H1 (cell line): Measurements from ENCODE around the gene BRMS1. TPM values are rescaled to one million over a fixed set of nuclear protein-coding genes. Genes with fewer than 3 reads are reported as not detected.

Experiments used
- BCL11A ChIP-seq, 2 experiments: IDR thresholded peaks; one replicate each; pipeline ENCODE4 v1.6.1; 2011; ENCODE audit warnings: low read depth in 2 of 2, low read length in 2 of 2, mild to moderate bottlenecking in 2 of 2
- CBX8 ChIP-seq: fragments of 300-800, 300-1000 bp; sonication (generic); IDR thresholded peaks from 2 replicates; pipeline ENCODE4 v1.7.1; 2016; ENCODE audit warnings: low read depth, low read length, borderline replicate concordance
- EGR1 ChIP-seq: IDR thresholded peaks from 2 replicates; pipeline ENCODE4 v1.6.1; 2011; ENCODE audit warnings: low read depth, low read length, borderline replicate concordance
- EP300 ChIP-seq, 2 experiments: IDR thresholded peaks; 1 replicate in 1 of 2; 2 replicates in 1 of 2; pipeline ENCODE4 v1.6.1; 2011 to 2012; ENCODE audit warnings: low read depth in 2 of 2, low read length in 2 of 2, mild to moderate bottlenecking in 2 of 2, borderline replicate concordance in 1 of 2, inconsistent platforms in 1 of 2, moderate library complexity in 1 of 2
- FOSL1 ChIP-seq: IDR thresholded peaks from 2 replicates; pipeline ENCODE4 v1.6.1; 2011; ENCODE audit warnings: mild to moderate bottlenecking, low read depth, low read length, moderate library complexity; ENCODE audit not compliant: insufficient read depth
- POLR2AphosphoS5 ChIP-seq: IDR thresholded peaks from 2 replicates; pipeline ENCODE4 v1.6.1; 2011; ENCODE audit warnings: low read depth, low read length
- SP2 ChIP-seq: IDR thresholded peaks from 2 replicates; pipeline ENCODE4 v1.6.1; 2012; ENCODE audit warnings: mild to moderate bottlenecking, low read length, inconsistent platforms
- TAF1 ChIP-seq: IDR thresholded peaks from 2 replicates; pipeline ENCODE4 v1.6.1; 2011; ENCODE audit warnings: mild to moderate bottlenecking, low read depth, low read length
- TCF12 ChIP-seq: IDR thresholded peaks from 2 replicates; pipeline ENCODE4 v1.6.1; 2011; ENCODE audit warnings: low read depth, mild to moderate bottlenecking, low read length
- polyA plus RNA-seq, 7 experiments: library from polyadenylated mRNA; depleted of rRNA in 3 of 7; stranded (reverse) in 5 of 7; unstranded in 2 of 7; fragments of >200 nt in 5 of 7; fragments of 200-250 nt in 2 of 7; gene quantifications; 1 replicate in 5 of 7; 2 replicates in 1 of 7; 4 replicates in 1 of 7; pipeline versions ENCODE4 v1.2.1 to v1.2.3, GENCODE V29; 2011 to 2013; ENCODE audit warnings: missing spikeins in 2 of 7, mixed read lengths in 2 of 7
- total RNA-seq: library from RNA; stranded (reverse); fragmentation: NEBNext Ultra II Directional; extraction: Animal tissue kit (Norgen Biotek cat#: 25700); gene quantifications from 2 replicates; pipeline ENCODE4 v1.2.1, GENCODE V29; 2021
- TF ChIP-seq, protein P1 (sequence below): fragments of 300-600 bp; sonication (generic); IDR thresholded peaks from 2 replicates; pipeline ENCODE4 v1.7.1; 2012; ENCODE audit warnings: low read length, moderate library complexity, mild to moderate bottlenecking, inconsistent platforms; ENCODE audit not compliant: insufficient replicate concordance
- TF ChIP-seq, protein P2 (sequence below): IDR thresholded peaks from 2 replicates; pipeline ENCODE4 v1.6.1; 2012; ENCODE audit warnings: low read length, inconsistent platforms

Gene BRMS1
- total and polyA plus RNA-seq, 2 of the 8 experiments (the other 6 are each of a cell fraction or from before 2014, with no cell fraction given), result 39.2 to 46.1 TPM

DNA sequence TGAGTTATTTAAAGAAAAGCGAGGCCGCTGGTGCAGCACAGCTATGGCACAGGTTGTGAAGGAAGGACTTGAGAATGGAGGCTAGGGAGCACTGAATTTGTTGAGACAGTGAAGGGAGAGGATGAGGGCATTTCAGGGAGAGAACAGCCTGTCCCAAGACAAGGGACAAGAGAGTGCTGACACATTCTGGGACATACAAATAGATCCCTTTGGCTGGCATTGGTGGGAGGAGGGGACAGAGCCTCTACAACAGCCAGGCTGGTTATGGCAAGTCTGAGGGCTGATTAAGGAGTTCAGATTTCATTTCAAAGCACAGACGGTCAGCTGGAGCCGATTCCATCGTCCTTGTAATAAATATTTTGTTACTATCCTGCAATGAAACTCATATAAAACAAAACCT, 28.4 kb upstream of the BRMS1 start (continued):
- TF ChIP-seq, protein P1, sequence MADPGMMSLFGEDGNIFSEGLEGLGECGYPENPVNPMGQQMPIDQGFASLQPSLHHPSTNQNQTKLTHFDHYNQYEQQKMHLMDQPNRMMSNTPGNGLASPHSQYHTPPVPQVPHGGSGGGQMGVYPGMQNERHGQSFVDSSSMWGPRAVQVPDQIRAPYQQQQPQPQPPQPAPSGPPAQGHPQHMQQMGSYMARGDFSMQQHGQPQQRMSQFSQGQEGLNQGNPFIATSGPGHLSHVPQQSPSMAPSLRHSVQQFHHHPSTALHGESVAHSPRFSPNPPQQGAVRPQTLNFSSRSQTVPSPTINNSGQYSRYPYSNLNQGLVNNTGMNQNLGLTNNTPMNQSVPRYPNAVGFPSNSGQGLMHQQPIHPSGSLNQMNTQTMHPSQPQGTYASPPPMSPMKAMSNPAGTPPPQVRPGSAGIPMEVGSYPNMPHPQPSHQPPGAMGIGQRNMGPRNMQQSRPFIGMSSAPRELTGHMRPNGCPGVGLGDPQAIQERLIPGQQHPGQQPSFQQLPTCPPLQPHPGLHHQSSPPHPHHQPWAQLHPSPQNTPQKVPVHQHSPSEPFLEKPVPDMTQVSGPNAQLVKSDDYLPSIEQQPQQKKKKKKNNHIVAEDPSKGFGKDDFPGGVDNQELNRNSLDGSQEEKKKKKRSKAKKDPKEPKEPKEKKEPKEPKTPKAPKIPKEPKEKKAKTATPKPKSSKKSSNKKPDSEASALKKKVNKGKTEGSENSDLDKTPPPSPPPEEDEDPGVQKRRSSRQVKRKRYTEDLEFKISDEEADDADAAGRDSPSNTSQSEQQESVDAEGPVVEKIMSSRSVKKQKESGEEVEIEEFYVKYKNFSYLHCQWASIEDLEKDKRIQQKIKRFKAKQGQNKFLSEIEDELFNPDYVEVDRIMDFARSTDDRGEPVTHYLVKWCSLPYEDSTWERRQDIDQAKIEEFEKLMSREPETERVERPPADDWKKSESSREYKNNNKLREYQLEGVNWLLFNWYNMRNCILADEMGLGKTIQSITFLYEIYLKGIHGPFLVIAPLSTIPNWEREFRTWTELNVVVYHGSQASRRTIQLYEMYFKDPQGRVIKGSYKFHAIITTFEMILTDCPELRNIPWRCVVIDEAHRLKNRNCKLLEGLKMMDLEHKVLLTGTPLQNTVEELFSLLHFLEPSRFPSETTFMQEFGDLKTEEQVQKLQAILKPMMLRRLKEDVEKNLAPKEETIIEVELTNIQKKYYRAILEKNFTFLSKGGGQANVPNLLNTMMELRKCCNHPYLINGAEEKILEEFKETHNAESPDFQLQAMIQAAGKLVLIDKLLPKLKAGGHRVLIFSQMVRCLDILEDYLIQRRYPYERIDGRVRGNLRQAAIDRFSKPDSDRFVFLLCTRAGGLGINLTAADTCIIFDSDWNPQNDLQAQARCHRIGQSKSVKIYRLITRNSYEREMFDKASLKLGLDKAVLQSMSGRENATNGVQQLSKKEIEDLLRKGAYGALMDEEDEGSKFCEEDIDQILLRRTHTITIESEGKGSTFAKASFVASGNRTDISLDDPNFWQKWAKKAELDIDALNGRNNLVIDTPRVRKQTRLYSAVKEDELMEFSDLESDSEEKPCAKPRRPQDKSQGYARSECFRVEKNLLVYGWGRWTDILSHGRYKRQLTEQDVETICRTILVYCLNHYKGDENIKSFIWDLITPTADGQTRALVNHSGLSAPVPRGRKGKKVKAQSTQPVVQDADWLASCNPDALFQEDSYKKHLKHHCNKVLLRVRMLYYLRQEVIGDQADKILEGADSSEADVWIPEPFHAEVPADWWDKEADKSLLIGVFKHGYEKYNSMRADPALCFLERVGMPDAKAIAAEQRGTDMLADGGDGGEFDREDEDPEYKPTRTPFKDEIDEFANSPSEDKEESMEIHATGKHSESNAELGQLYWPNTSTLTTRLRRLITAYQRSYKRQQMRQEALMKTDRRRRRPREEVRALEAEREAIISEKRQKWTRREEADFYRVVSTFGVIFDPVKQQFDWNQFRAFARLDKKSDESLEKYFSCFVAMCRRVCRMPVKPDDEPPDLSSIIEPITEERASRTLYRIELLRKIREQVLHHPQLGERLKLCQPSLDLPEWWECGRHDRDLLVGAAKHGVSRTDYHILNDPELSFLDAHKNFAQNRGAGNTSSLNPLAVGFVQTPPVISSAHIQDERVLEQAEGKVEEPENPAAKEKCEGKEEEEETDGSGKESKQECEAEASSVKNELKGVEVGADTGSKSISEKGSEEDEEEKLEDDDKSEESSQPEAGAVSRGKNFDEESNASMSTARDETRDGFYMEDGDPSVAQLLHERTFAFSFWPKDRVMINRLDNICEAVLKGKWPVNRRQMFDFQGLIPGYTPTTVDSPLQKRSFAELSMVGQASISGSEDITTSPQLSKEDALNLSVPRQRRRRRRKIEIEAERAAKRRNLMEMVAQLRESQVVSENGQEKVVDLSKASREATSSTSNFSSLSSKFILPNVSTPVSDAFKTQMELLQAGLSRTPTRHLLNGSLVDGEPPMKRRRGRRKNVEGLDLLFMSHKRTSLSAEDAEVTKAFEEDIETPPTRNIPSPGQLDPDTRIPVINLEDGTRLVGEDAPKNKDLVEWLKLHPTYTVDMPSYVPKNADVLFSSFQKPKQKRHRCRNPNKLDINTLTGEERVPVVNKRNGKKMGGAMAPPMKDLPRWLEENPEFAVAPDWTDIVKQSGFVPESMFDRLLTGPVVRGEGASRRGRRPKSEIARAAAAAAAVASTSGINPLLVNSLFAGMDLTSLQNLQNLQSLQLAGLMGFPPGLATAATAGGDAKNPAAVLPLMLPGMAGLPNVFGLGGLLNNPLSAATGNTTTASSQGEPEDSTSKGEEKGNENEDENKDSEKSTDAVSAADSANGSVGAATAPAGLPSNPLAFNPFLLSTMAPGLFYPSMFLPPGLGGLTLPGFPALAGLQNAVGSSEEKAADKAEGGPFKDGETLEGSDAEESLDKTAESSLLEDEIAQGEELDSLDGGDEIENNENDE, result no peak
- TF ChIP-seq TAF1 (no peak), BCL11A (IDR thresholded peaks at IDR 0.05; ENCODE audit: low read depth in 2 of 2, low read length in 2 of 2) (no peak), EP300 (IDR thresholded peaks at IDR 0.05; ENCODE audit: borderline replicate concordance in 1 of 2, low read depth in 2 of 2, low read length in 2 of 2) (no peak), EGR1 (no peak), CBX8 (no peak), POLR2AphosphoS5 (no peak), SP2 (no peak), FOSL1 (no peak), TCF12 (no peak)
- TF ChIP-seq, protein P2, sequence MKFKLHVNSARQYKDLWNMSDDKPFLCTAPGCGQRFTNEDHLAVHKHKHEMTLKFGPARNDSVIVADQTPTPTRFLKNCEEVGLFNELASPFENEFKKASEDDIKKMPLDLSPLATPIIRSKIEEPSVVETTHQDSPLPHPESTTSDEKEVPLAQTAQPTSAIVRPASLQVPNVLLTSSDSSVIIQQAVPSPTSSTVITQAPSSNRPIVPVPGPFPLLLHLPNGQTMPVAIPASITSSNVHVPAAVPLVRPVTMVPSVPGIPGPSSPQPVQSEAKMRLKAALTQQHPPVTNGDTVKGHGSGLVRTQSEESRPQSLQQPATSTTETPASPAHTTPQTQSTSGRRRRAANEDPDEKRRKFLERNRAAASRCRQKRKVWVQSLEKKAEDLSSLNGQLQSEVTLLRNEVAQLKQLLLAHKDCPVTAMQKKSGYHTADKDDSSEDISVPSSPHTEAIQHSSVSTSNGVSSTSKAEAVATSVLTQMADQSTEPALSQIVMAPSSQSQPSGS, result no peak
